Mammary epithelial cell (primary cell): ENCODE measurements around the gene CHRNE.

Experiments used
- CTCF ChIP-seq, 2 donors: IDR thresholded peaks in 1 of 2; conservative IDR thresholded peaks in 1 of 2; 2 replicates each; pipeline ENCODE4 v1.5.1; 2011 to 2012; ENCODE audit warnings: inconsistent platforms in 2 of 2, low read length in 2 of 2, mild to moderate bottlenecking in 2 of 2, control low read depth in 1 of 2, low read depth in 1 of 2; ENCODE audit not compliant: insufficient read depth in 1 of 2; ENCODE audit errors: extremely low read depth in 1 of 2
- EZH2 ChIP-seq: IDR thresholded peaks from 2 replicates; pipeline ENCODE4 v1.6.1; 2012; ENCODE audit warnings: low read length, inconsistent platforms, borderline replicate concordance

- no peak for TF ChIP-seq CTCF (conservative IDR thresholded peaks at IDR 0.05 in 1 of 2, IDR thresholded peaks at IDR 0.05 in 1 of 2; ENCODE audit: extremely low read depth in 1 of 2, insufficient read depth in 1 of 2, low read depth in 1 of 2, low read length in 2 of 2)
- no peak for TF ChIP-seq EZH2
Measured at GRCh38 chr17:4939546-4939795, 36.6 kb upstream of the CHRNE start.
